ENCODE data around the gene SPATC1L. TPM values are rescaled to one million over a fixed set of nuclear protein-coding genes. Genes with fewer than 3 reads are reported as not detected.
"Not testable (repeated sequence)": the region's sequence is repeated elsewhere in the genome, so short reads cannot be mapped to it uniquely, and the experiment has no call there.

The SPATC1L gene
- total RNA-seq, 8 experiments from 2014 or later = 9.5 to 16.8 (median 13.1) TPM

DNA sequence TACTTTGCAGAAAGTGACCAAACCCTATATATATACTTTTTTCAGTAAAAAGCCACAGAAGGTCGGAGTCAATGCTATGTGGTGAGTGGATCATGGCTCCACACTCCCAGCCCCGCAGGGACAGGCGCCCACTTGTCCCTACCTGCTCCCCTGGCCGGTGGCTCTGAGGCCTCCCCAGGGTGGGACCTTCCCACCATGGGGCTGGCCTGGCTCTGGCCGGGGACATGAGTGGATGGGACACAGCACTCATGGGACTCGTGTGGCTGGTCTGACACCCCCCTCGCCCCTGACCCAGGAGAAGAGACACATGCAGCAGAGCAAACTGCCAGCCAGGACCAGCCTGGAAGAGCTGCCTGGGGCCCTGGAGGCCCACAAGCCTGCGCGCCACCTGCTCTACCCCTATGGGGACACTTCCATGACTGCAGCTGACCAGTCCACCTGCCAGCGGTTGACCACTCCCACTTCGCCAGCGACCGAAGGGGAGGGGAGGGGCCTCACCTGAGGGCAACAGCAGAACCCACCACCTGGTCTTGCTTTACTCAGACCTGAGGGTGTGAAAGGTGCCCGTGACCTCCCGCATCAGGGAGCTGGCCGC, 2.2 kb downstream of the SPATC1L start:
- no peak for ATAC-seq (replicated peaks in 6 of 8)
- Histone ChIP-seq H3K4me1 (replicated peaks in 1 of 2) (peaks cover 7 to 14% of the 10 kb centered on the region in 2 donors), H3K27ac (no peak overlapping the region), H3K4me3 (no peak overlapping the region)
- in situ Hi-C loops (cut with MboI; ENCODE audit: low pct_unique_long_range_greater_than_20kb in 2 of 9, low sequenced_read_pairs in 9 of 9, unreplicated experiment in 9 of 9) = loop anchor here in 1 of 9 experiments (25.0 kb wide), 1 partner anchor 195 kb away; the partner anchor contains the start of gene COL6A1
- 60 to 92% (median 77%) methylated on average over 2 to 6 of the region's 16 CpGs; no CpG with 5 or more reads in 5 of the 10 experiments for WGBS, 10 experiments

DNA sequence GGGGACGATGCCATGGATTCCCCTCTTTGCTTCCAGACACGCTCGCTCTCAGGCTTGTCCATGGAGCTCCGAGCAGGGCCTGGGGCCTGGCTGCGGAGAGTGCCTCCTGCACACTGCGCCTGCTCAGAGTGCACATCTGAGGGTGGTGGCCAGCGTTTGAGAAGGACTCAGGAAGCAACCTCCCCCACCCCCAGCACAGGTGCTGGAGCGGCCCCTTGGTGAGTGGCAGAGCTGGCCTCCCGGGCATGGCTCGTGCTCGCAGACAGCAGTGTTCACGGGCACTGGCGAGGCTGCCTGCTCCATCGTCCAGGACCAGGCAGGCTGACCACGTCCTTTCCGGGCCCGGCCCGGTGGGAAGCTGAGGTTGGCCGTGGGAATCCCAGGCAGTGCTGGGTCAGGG, 2.8 kb downstream of the SPATC1L start:
- in situ Hi-C loops (cut with MboI; ENCODE audit: low pct_unique_long_range_greater_than_20kb in 2 of 9, low sequenced_read_pairs in 9 of 9, unreplicated experiment in 9 of 9) = loop anchor here in 1 of 9 experiments (25.0 kb wide), 1 partner anchor 194 kb away; the partner anchor contains the start of gene COL6A1
- WGBS, 10 experiments = 60 to 100% (median 75%) methylated on average over 1 to 4 of the region's 19 CpGs; no CpG with 5 or more reads in 5 of the 10 experiments
- peaks cover 7 to 14% of the 10 kb centered on the region in 2 donors for H3K4me1 ChIP-seq (replicated peaks in 1 of 2)
- no peak overlapping the region for H3K4me3 ChIP-seq
- no peak overlapping the region for H3K27ac ChIP-seq
- ATAC-seq (replicated peaks in 6 of 8) = no peak

DNA sequence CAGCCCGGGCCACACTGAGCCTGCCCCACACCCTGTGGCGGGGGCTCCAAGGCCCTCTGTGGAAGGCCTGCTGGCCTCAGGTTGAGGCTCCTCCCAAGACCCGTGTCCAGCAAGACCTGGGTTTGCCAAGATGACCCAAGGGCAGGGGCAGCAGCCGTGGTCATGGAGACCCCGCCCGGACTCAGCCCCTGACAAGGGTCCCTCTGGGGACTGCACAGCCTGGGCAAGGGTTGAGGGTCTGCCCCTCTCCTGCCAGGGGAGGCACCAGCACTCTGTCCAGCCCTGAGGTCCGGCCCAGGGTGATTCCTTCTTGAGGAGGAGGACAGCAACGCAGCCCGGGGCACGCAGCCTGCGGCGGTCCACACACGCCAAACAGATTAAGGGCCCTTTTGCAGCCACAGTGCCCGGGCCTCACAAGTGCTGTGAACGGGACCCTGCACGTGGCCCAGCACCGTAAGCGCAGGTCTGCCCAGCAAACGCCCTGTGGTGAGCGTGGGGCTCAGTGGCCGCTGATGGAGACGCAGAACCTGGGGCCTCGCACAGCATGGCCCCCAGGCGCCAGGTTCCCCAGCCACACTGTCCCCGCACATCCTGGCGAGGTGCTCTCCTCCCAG, 3.4 kb downstream of the SPATC1L start:
- 79 to 100% (median 87%) methylated on average over 1 to 6 of the region's 26 CpGs; no CpG with 5 or more reads in 6 of the 10 experiments for WGBS, 10 experiments
- H3K4me1 ChIP-seq (replicated peaks in 1 of 2) = peaks cover 6 to 11% of the 10 kb centered on the region in 2 donors
- in situ Hi-C loops (cut with MboI; ENCODE audit: low pct_unique_long_range_greater_than_20kb in 2 of 9, low sequenced_read_pairs in 9 of 9, unreplicated experiment in 9 of 9) = loop anchor here in 1 of 9 experiments (25.0 kb wide), 1 partner anchor 194 kb away; the partner anchor contains the start of gene COL6A1
- ATAC-seq (replicated peaks in 6 of 8) = no peak
- no peak overlapping the region for H3K27ac ChIP-seq
- H3K4me3 ChIP-seq = no peak overlapping the region

DNA sequence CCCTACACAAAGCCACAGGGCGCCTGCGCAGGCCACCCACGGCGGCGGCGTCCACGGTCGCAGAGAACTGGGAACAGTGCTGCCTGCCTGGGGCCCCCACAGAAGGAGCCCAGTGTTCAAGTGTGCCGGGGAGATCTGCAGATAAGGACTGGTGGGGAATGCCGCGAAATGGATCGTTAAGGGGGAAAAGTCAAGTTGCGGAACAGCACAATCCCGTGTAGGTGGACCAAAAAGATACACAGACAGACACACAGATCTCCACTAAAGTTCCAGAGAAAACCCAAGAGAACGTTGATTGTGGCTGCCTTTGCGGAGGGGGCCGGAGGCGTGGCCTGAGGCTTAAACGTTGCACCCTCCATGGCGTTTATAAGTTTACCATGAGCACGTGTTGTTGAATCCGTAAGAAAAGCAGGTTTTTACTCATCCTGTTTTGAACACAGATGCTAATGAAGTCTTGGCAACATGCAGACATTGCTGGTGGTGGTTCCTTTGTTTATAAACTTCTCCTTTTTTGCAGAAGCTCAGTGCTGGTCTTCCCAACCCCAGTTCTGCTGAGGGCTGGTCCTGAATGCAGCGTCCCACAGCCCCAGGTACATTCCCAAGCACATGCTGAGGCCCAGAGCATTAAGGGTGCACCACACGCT, 4.1 kb downstream of the SPATC1L start:
- 57 to 86% (median 68%) methylated on average over 1 to 18 of the region's 24 CpGs; no CpG with 5 or more reads in 2 of the 10 experiments for WGBS, 10 experiments
- Histone ChIP-seq H3K27ac (no peak overlapping the region), H3K4me3 (no peak overlapping the region), H3K4me1 (replicated peaks in 1 of 2) (peaks cover 0 to 5% of the 10 kb centered on the region in 2 donors)
- in situ Hi-C loops (cut with MboI; ENCODE audit: low pct_unique_long_range_greater_than_20kb in 2 of 9, low sequenced_read_pairs in 9 of 9, unreplicated experiment in 9 of 9) = loop anchor here in 1 of 9 experiments (25.0 kb wide), 1 partner anchor 193 kb away; the partner anchor contains the start of gene COL6A1
- ATAC-seq (replicated peaks in 6 of 8) = no peak

DNA sequence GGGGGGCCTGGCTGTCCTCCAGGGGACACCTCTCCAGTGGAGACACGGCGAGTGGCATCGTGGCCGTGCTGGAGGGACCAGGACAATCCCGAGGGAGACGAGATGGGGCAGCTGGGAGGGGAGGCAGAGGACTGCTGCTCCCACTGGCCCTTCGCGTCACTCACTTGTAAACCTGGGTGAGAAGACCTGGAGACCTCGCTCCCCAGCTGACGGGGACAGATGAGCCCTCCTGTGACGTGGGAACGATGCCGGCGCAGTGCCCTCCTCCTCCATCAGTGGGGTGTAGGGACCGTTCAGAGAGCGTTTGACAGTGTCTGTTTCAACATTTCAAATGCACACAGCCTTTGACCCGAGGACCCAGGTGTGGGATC, 4.6 kb downstream of the SPATC1L start:
- in situ Hi-C loops (cut with MboI; ENCODE audit: low pct_unique_long_range_greater_than_20kb in 2 of 9, low sequenced_read_pairs in 9 of 9, unreplicated experiment in 9 of 9) = loop anchor here in 1 of 9 experiments (25.0 kb wide), 1 partner anchor 192 kb away; the partner anchor contains the start of gene COL6A1
- no peak for ATAC-seq (replicated peaks in 6 of 8)
- H3K4me1 ChIP-seq (replicated peaks in 1 of 2) = peaks cover 0 to 5% of the 10 kb centered on the region in 2 donors
- H3K4me3 ChIP-seq = no peak overlapping the region
- H3K27ac ChIP-seq = no peak overlapping the region
- 75 to 100% (median 79%) methylated on average over 2 to 7 of the region's 17 CpGs; no CpG with 5 or more reads in 6 of the 10 experiments for WGBS, 10 experiments

DNA sequence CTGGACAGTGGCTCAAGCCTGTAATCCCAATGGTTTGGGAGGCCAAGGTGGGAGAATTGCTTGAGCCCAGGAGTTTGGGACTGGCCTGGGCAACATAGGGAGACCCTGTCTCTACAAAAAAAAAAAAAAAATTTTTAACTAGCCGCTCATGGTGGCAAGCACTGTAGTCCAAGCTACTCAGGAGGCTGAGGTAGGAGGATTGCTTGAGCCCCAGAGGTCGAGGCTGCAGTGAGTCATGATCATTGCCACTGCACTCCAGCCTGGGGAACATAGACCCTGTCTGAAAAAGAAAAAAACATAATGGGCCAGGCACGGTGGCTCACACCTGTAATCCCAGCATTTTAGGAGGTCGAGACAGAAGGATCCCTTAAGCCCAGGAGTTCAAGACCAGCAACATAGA, 5.3 kb downstream of the SPATC1L start:
- Histone ChIP-seq H3K27ac (no peak overlapping the region), H3K4me1 (replicated peaks in 1 of 2) (peaks cover 0 to 5% of the 10 kb centered on the region in 2 donors), H3K4me3 (no peak overlapping the region)
- in situ Hi-C loops (cut with MboI; ENCODE audit: low pct_unique_long_range_greater_than_20kb in 2 of 9, low sequenced_read_pairs in 9 of 9, unreplicated experiment in 9 of 9) = loop anchor here in 1 of 9 experiments (25.0 kb wide), 1 partner anchor 192 kb away; the partner anchor contains the start of gene COL6A1
- no peak for ATAC-seq (replicated peaks in 6 of 8)
- 59 to 97% (median 80%) methylated on average over 1 to 4 of the region's 4 CpGs; no CpG with 5 or more reads in 1 of the 10 experiments for WGBS, 10 experiments

DNA sequence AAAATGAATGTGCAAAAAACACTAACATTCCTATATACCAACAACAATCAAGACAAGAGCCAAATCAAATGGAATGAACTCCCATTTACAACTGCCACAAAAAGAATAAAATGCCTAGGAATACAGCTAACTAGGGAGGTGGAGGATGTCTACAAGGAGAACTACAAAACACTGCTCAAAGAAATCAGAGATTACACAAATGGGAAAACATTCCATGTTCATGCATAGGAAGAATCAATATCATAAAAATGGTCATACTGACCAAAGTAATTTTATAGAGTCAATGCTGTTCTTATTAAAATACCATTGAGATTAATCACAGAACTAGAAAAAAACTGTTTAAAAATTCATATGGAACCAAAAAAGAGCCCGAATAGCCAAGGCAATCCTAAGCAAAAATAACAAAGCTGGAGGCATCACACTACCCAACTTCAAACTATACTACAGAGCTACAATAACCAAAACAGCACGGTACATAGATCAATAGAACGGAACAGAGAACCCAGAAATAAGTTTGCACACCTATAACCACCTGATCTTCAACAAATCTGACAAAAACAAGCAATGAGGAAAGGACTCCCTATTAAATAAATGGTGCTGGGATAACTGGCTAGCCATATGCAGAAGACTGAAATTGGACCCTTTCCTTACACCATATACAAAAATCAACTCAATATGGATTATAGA, 7.7 kb downstream of the SPATC1L start:
- WGBS, 10 experiments = 40 to 96% (median 82%) methylated on average over 1 to 3 of the region's 3 CpGs; no CpG with 5 or more reads in 2 of the 10 experiments
- not testable (repeated sequence) for ATAC-seq (replicated peaks in 6 of 8); H3K4me1 ChIP-seq (replicated peaks in 1 of 2); H3K27ac ChIP-seq; H3K4me3 ChIP-seq
- in situ Hi-C loops (cut with MboI; ENCODE audit: low pct_unique_long_range_greater_than_20kb in 2 of 9, low sequenced_read_pairs in 9 of 9, unreplicated experiment in 9 of 9) = loop anchor here in 1 of 9 experiments (25.0 kb wide), 1 partner anchor 189 kb away; the partner anchor contains the start of gene COL6A1

DNA sequence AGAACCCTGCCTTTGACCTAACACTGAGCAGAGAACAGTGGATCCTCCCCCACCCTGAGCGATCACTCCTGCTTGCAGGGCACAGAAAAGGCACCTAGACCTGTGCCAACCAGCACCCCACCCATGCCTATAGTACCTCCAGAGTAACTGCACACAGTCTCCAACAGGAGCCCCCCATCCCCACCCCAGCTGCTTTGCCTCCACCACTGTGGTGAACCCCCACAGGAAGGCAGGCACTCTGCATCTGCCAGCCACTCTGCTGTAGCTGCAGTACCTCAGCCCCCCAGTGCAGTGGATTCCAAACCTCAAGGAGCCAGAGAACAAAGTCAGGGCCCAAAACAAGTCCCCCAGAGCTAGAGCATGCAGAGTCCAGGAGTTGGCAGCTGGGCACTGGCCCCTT, 10.7 kb downstream of the SPATC1L start:
- Histone ChIP-seq H3K4me1 (replicated peaks in 1 of 2) (no peaks in the 10 kb centered on the region), H3K4me3 (no peak overlapping the region), H3K27ac (no peak overlapping the region)
- in situ Hi-C loops (cut with MboI; ENCODE audit: low pct_unique_long_range_greater_than_20kb in 2 of 9, low sequenced_read_pairs in 9 of 9, unreplicated experiment in 9 of 9) = no loop called here
- WGBS, 10 experiments = 100% methylated on average over 1 of the region's 1 CpG; no CpG with 5 or more reads in 9 of the 10 experiments
- ATAC-seq (replicated peaks in 6 of 8) = no peak

DNA sequence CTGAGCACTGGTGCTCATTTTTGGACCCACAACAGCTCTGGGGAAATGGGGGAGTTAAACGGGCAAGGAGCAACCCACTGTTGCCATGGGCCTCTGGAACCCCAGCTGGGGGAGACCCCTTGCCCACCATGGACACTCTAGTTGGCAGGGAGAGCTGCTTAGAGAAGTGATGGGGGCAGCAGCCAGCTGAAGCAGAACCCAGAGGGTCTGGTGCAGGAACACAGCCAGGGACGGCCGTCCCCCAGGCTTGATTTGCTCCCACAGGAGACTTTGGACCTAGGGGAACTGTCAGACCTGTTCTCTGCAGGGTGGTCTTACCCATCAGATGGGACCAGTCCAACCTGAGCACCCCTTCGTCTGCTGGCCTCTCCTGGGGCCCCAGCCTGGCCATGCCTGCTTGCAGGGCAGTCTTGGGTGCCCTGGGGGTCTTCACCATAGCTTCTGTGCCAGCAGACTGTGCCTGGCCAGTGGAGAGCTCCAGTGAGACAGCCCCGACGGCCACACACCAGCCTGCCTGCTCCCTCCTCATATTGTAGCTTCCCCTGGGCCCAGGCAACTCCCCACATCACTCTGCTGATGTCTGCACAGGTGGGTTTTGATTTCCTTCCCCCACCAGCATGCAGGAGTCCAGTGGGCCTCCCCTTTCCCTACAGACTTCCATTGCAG, 11.3 kb downstream of the SPATC1L start:
- Histone ChIP-seq H3K27ac (no peak overlapping the region), H3K4me3 (no peak overlapping the region), H3K4me1 (replicated peaks in 1 of 2) (no peaks in the 10 kb centered on the region)
- no peak for ATAC-seq (replicated peaks in 6 of 8)
- WGBS, 10 experiments = 0 to 92% (median 31%) methylated on average over 1 to 2 of the region's 6 CpGs; no CpG with 5 or more reads in 6 of the 10 experiments
- in situ Hi-C loops (cut with MboI; ENCODE audit: low pct_unique_long_range_greater_than_20kb in 2 of 9, low sequenced_read_pairs in 9 of 9, unreplicated experiment in 9 of 9) = no loop called here

DNA sequence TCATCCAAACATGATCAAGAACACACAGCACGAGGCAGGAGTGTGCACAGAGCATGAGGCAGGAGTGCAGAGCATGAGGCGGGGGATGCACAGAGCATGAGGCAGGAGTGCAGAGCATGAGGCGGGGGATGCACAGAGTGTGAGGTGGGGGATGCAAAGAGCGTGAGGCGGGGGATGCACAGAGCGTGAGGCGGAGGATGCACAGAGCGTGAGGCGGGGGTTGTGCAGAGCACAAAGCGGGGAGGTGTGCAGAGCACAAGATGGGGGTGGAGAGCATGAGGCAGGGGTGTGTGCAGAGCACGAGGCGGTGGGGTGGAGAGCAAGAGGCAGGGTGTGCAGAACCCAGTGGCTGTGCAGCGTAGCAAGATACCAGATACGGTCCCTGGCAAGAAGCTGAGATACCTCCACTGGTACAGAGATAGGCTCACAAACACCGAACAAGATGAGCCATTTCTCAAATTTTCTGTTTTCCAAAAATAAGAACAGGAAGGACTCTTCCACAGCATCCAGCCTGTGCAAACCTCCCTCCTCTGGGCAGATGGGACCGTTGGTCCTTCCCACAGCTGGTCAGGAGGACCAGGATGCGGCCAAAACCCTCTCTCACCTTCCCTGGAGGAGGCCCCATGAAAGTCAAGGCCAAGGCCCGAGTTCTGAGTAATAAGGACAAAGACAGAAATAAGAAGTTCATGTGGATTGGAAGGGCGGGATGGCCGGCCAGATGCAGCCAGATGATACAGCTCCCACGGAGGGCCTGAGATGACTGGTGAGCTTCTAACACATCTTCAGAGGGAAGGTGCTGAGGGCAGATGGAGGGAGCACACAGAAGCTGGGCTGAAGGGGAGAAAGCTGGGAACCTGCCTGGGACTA, 12.0 kb downstream of the SPATC1L start:
- no peak overlapping the region for H3K4me3 ChIP-seq
- WGBS, 10 experiments = 63 to 100% (median 93%) methylated on average over 1 to 9 of the region's 21 CpGs; no CpG with 5 or more reads in 3 of the 10 experiments
- no peak overlapping the region for H3K27ac ChIP-seq
- ATAC-seq (replicated peaks in 6 of 8) = peak in 4 of 8 experiments; percentile 29 to 41 (median 38)
- H3K4me1 ChIP-seq (replicated peaks in 1 of 2) = no peaks in the 10 kb centered on the region
- in situ Hi-C loops (cut with MboI; ENCODE audit: low pct_unique_long_range_greater_than_20kb in 2 of 9, low sequenced_read_pairs in 9 of 9, unreplicated experiment in 9 of 9) = no loop called here

DNA sequence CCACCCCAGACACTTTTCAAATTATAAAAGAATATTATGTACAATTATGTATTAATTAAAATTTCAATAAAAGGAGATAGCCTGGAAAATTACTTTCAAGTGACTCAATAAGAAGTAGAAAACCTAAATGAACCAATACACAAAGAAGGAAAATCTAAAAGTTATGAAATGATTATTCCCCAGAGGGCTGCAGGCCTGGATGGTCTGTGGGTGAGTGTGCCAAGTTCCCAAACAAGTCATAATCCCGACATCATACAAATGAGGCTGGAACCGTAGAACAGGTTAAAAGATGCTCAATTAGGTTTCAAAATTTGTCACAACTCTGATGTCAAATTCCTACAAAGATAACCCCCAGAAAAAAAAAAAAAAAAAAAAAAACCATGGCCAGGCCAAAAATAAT, 12.7 kb downstream of the SPATC1L start:
- H3K4me1 ChIP-seq (replicated peaks in 1 of 2) = no peaks in the 10 kb centered on the region
- ATAC-seq (replicated peaks in 6 of 8) = no peak
- in situ Hi-C loops (cut with MboI; ENCODE audit: low pct_unique_long_range_greater_than_20kb in 2 of 9, low sequenced_read_pairs in 9 of 9, unreplicated experiment in 9 of 9) = no loop called here
- 15 to 60% (median 45%) methylated on average over 1 to 2 of the region's 2 CpGs; no CpG with 5 or more reads in 2 of the 10 experiments for WGBS, 10 experiments
- no peak overlapping the region for H3K27ac ChIP-seq
- no peak overlapping the region for H3K4me3 ChIP-seq
